ENCODE results near the gene ARF1. TPM values are rescaled to one million over a fixed set of nuclear protein-coding genes. Genes with fewer than 3 reads are reported as not detected.

Gene ARF1
- total and polyA plus RNA-seq, 8 donors: 267 to 455 (median 301) TPM

GRCh38 chr1:228112617-228113016 is 30.1 kb downstream of the ARF1 start:
- no peaks in the 10 kb centered on the region for H3K9me3 ChIP-seq
- peaks cover 0 to 2% of the 10 kb centered on the region in 2 donors for H3K36me3 ChIP-seq
- ATAC-seq: no peak
- H3K27me3 ChIP-seq: no peaks in the 10 kb centered on the region
- no peak overlapping the region for H3K4me3 ChIP-seq
- intact Hi-C loops (cut with DNase I): no loop called here
- DNase-seq: no peak
- no peak for TF ChIP-seq CTCF (IDR thresholded peaks at IDR 0.05)
- H3K4me1 ChIP-seq: peaks cover 8 to 29% of the 10 kb centered on the region in 2 donors
- H3K27ac ChIP-seq: no peak overlapping the region

GRCh38 chr1:228114827-228115226 is 32.3 kb downstream of the ARF1 start:
- no peak for DNase-seq
- no peak for ATAC-seq
- TF ChIP-seq CTCF (IDR thresholded peaks at IDR 0.05): no peak
- Histone ChIP-seq H3K4me3 (no peak overlapping the region), H3K27ac (no peak overlapping the region), H3K4me1 (peaks cover 0 to 15% of the 10 kb centered on the region in 2 donors), H3K27me3 (no peaks in the 10 kb centered on the region), H3K9me3 (no peaks in the 10 kb centered on the region), H3K36me3 (no peaks in the 10 kb centered on the region)
- intact Hi-C loops (cut with DNase I): no loop called here

GRCh38 chr1:228117335-228117734 is 34.8 kb downstream of the ARF1 start:
- no peak overlapping the region for H3K27ac ChIP-seq
- no peaks in the 10 kb centered on the region for H3K27me3 ChIP-seq
- H3K36me3 ChIP-seq: no peaks in the 10 kb centered on the region
- no peaks in the 10 kb centered on the region for H3K4me1 ChIP-seq
- TF ChIP-seq CTCF (IDR thresholded peaks at IDR 0.05): no peak
- no peak for DNase-seq
- no peak for ATAC-seq
- H3K9me3 ChIP-seq: no peaks in the 10 kb centered on the region
- no peak overlapping the region for H3K4me3 ChIP-seq
- intact Hi-C loops (cut with DNase I): no loop called here

GRCh38 chr1:228118040-228118439 is 35.5 kb downstream of the ARF1 start:
- TF ChIP-seq CTCF (IDR thresholded peaks at IDR 0.05): no peak
- H3K27ac ChIP-seq: no peak overlapping the region
- H3K27me3 ChIP-seq: no peaks in the 10 kb centered on the region
- H3K9me3 ChIP-seq: no peaks in the 10 kb centered on the region
- ATAC-seq (no peak), DNase-seq (no peak)
- H3K4me1 ChIP-seq: no peaks in the 10 kb centered on the region
- intact Hi-C loops (cut with DNase I): no loop called here
- no peaks in the 10 kb centered on the region for H3K36me3 ChIP-seq
- no peak overlapping the region for H3K4me3 ChIP-seq

- intact Hi-C loops (cut with DNase I): no loop called here
- DNase-seq (no peak), ATAC-seq (no peak)
- Histone ChIP-seq H3K4me1 (no peaks in the 10 kb centered on the region), H3K27me3 (no peaks in the 10 kb centered on the region), H3K4me3 (no peak overlapping the region), H3K9me3 (no peaks in the 10 kb centered on the region), H3K27ac (no peak overlapping the region), H3K36me3 (no peaks in the 10 kb centered on the region)
- no peak for TF ChIP-seq CTCF (IDR thresholded peaks at IDR 0.05)
Measured at GRCh38 chr1:228120351-228120750, 37.8 kb downstream of the ARF1 start.
